HG02970 (cell line): ENCODE measurements around the gene TTLL12.

ENCODE experiments used
- ATAC-seq: cut with Tn5 transposase; IDR thresholded peaks from one replicate; pipeline ENCODE4 v1.9.1; 2021; ENCODE audit warnings: mild to moderate bottlenecking, moderate library complexity, moderate number of reproducible peaks; ENCODE audit not compliant: unreplicated experiment, low FRiP score

Gene TTLL12

DNA sequence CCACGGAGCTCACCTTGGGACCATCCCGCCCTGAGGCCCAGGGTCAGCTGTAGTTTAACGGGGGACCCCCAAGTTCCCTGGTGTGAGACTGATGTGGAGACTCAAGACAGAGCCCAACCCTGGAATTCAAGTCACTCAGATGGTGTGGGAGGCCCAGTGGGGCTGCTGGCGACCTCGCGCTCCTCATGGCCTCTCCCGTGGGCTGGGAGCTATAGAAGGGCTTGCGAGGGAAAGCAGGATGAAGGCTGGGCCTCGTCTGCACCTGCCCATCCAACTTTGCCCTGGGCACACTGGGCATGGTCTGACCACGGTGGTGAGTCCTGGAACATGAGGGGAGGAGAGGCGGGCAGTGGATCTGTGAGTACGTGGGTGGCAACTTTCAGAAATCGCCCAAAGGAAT, 13.6 kb upstream of the TTLL12 start:
- no peak for ATAC-seq

DNA sequence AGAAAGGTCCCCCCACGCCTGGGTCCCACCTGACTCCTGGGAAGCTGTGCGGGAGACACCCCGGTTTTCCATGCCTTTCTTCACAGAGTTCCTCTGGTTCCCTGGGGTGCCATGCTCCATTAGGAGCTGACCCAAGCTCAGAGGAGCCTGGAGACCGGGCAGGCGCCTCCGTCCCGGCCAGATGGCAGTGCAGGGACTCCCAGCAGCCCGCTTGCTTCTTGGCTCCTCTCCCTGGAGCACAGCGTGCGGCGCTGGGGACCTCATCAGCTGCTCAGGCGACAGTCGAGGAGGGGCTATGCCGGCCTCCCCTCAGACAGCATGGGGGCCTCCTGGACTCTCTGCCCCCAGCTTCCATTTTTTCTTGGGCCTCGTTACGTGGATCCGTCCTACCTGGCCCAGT, 13.1 kb upstream of the TTLL12 start:
- no peak for ATAC-seq

DNA sequence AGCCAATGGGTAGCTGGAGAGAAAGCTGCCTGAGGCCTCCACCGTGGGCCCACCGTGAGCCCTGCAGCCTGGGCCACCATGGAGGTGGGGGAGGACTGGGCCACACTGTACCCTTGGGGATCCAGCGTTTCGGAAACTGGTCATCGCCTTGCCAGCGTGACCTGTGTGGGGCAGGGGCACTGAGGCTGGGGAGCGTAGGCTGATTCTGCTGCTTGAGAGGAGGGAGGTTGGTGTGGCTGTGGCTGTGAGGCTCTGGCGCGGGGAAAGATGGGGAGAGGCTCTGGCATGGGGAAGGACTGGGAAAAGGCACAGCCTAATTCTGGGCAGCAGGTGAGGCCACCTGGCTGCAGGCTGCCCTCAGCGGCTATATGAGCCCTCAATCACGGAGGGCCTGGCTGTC, 12.6 kb upstream of the TTLL12 start:
- ATAC-seq, result no peak

DNA sequence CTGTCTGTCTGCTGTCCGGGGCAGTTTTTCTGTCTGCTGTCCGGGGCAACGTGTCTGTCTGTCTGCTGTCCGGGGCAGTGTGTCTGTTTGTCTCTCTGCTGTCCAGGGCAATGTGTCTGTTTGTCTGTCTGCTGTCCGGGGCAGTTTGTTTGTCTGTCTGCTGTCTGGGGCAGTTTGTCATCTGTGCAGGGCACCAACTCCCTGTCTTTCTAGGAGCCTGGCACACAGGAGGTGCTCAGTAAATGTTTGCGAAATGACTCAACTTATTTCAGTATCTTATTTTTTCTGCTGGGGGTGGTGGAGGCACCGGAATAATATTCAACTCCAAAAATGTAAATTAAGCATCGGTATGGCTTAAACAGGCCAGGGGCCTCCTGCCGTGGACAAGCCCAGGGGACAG, 12.0 kb upstream of the TTLL12 start:
- no peak for ATAC-seq

DNA sequence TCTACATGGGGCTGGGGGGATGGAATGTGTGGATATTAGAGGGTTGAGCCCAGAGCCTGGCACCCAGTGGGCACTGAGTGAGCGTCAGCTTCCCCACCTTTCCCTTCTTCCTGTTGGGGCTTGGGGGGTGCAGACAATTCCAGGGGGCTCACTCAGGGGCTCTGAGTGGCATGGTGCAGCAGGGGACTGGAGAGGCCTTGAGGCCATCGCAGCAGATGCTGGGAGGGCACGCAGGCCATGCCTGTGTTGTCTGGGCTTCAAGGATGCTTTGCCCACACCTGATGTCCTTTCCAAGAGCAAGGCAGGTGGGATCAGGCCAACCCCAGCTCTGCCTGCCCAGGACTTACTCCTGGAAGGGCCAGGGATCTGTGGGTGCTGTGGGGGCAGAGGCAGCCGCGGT, 11.2 kb upstream of the TTLL12 start:
- no peak for ATAC-seq

DNA sequence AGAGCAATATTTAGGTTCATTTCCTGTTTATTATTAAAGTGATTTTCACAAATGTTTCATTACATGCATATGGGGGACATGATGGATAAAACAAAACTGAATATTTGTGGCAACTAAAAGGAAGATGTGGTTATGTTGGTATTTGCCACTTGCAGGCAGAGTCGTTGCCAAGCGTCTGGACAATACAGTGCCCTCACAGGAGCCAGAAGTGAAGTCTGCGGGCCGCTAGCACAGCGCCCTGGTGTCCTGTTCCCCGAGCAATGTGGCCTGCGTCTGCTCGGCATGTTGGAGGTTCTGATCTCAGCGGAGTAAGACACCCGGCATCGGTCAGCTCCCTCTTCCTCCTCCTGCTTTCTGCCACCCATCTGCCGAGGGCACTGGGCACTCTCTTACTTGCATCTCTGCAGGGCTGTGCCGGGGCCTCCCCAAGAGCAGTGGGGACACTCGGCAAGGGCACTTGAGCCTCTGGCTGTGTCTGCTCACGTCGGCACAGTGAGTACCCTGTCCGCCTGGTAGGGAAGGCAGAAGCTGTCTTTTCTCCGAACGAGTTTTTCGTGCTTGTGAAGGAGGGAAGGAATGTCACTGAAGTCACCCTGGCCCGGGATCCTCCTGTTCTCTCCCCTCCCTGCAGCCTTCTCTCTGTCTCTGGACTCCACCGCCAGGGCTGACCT, 10.5 kb upstream of the TTLL12 start:
- no peak for ATAC-seq

DNA sequence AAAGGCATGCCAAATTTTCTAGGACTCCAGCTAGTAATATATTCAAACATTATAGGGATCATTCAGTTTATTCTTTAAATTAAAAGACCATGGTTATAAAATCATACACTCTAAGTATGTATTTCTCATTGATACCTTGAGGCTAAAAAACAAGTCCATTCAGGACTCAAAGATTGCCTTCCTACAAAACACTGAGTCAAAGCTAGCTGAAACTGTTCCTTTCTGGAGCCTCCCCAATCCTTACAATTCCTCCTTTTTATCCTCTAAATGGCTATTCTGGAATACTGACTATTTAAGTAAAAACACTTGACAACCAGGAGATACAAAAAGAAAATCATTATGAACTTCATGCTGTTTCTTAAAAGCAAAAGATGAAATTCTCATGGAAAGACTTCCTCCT, 4.9 kb upstream of the TTLL12 start:
- no peak for ATAC-seq

DNA sequence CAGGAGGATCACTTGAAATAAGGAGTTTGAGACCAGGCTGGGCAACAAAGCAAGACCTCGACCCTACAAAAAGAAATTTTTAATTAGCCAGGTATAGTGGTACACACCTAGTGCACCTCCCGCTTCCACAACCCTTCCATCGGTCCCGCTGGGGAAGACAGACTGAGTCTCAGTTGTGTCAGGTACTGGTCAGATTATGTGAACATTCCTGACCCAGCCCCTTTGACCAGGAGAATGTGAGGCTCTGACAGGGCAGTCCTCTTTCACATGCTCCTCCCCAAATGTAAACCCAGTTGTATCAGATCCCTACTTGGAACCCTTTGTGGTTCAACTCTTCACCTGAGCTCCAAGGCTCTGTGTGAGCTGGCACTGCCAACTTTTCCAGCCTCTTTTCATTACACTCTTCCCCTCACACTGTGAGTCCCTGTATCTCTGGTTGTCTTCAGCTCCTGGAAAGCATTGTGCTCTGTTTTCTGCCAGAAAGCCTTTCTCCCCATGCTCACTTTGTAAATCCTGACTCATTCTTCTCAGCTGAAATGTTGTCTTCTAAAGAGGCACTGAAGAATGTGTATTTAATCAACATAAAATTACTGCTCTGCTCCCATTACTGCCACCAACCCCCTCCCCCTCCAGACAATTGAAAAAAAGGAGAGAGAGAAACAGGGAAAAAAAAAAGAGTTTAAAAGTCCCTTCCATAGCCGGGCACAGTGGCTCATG, 2.1 kb upstream of the TTLL12 start:
- no peak for ATAC-seq

DNA sequence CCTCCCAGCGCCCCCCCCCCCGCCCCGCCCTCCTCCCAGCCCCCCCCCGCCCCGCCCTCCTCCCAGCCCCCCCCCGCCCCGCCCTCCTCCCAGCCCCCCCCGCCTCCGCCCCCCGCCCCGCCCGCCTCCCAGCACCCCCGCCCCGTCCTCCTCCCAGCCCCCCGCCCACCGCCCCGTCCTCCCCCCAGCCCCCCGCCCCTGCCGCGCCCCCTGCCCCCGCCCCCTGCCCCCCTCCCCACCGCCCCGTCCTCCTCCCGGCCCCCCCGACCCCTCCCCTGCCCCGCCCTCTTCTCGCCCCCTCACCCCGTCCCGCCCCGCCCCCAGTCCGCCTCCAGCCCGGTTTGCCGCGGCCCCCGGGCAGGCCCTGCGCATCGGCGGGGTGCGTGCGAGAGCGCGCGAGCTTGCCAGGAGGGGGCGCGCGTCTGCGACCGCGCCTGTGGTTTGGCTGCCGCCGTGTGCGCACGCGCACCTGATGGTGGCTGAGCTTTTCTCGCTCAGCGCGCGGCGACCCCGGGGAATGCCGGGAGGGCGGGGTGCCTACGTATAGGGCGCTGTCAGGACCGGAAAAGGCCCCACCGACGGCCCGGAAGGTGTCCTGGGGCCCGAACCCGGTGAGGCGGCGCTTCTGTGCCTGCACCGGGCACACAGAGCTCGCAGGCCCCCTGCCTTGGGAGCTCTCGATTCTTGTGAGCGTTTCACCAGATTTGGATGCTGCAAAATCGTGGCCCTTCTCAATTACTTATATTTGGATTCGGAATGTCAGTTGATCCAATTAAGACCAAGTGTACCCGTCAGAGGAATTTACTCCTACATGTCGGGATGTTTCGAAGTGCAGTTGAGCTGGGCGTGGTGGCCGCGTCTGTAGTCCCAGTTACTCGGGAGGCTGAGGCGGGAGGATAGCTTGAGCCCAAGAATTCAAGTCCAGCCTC, 501 bp upstream of the TTLL12 start:
- peak; percentile 83 for ATAC-seq

DNA sequence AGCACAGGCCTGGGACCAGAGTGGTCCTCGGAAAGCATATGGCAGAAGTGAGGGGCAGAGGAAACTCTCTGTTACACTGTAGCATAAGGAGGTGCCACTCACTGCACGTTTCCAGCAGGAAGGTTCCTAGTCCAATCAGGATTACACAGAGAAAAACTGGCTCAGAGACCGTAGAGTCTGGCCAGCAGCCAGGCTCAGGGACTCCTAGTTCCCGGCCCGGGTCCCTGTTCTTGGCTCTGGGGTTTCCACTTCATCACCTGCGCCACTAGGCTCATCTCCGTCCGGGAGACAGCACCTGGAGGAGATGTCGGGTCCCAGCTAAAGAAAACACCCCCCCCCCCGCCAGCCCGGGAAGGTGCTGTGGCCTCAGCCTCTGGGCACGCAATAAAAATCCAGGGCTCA, 1.1 kb downstream of the TTLL12 start:
- no peak for ATAC-seq

DNA sequence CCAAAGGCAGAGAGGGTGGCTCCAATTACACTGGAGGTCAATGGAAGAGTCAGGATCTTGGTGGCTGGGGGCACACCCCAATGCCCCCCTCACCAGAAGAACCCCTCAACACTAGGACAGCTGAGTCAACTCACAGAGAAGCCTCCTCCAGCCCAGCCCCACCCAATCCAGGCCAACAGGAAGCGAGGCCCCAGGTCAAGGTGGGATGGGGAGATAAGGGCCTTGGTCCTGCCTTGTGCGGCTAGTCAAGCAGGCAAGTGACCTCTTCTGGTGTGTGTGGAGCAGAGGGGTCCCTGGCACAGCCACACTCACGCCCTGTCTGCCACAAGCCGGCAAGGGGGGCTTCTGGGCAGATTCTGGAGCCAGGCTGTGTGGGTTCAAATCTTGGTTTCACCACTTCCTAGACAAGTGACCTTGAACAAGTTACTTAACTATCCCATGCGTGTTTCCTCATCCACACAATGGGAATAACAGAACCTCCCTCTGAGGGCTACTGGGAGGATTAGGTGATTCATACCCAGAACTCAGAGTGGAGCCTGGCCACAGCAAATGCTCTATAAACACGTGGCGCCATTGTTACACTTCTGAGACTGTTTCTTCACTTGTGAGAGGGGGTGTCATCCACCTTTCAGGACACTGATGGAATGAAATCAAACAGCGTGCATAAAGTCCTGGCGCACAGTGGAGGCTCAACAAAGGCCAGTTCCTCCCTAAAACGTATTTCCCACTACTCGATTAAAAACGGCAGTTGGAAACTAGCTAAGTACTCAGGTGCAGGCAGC, 3.2 kb downstream of the TTLL12 start:
- ATAC-seq, result no peak

DNA sequence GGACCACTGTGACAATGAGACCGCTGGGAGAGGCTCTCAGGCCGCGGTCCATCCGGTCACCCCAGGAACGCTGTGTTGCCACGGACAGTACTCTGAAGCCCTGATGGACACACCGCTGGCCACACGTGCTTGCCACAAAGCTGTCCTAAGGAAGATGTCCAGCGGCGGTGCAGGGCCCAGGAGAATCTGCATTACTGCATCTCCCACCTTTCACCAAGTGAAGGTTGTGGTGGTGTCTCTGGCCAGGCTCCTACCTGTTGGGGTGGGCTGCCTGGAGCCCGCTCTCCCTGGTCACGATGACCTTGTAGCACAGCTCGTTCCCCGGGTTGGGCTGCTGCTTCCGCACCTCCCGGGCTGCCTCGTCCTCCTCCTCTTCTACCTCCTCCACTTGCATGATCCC, 4.2 kb downstream of the TTLL12 start:
- ATAC-seq, result no peak

DNA sequence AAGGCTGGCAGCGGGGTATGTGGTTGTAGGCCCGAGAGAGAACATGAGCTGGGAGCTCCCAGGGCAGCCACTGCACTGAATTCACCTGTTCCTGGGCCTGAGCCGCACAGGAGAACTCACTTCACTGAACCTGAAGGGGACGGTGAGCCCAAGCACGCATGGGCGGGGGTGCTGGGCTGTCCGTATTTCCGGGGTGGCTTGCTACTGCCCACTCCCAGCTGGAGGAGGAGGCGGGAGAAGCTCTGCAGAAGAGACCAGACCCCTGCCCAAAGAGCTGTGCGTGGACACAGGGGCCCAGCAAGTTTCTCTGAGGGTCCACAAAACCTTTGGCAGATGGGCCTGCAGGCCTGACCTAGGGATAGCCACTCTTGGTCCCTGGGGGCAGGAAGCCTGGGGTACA, 4.8 kb downstream of the TTLL12 start:
- ATAC-seq, result no peak

DNA sequence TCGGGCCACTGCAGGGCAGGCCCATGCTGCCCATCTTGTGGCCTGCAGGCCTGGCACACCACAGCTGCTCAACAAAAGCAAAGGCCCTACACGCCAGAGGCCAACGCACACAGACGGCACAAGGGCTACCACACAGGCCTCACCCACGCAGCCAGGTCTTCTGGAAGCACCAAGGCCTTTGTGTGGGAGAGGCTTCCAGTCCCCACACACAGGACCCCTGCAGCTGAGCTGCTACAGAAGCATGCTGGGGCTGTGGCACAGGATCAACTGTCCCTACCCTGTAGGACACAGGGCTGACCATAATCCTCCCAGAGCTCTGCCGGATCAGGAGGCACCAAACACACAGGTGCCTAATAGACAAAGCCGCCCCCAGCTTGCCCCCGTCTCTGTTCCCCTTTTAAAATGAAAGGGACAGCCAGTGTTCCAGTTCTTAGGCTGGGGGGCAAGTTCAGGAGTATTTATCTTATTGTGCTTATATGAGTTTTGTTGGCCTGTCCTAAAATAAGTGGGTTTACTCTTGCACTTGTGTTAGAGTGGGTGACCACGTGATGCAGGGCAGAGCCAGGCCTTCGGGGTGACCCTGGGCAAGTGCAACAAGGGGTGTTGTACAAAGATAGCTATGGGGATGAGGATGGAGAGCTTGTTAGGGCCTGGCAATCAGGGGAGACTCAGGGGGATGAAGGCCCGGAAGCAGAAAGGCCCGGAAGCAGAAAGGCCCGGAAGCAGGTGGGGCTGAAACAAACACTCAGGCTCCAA, 5.4 kb downstream of the TTLL12 start:
- no peak for ATAC-seq

DNA sequence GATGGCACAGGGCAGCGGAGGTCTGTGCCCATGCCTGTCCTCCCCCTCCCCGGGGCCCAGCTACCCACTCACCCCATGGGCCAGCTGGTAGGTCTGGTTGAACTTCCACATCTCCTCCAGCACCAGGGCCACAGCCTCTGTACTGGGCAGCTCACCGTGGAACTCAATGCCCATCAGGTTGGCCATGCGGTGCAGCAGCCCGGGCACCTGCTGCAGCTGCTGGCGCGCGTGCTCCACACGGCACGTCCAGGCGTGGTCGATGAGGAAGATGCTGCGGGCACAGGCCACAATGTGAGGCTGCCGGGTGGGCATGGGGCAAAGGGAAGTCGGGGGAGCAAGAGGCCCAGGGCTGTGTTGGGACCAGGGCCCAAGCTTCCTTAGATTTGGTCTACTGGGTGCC, 6.3 kb downstream of the TTLL12 start:
- ATAC-seq, result no peak

DNA sequence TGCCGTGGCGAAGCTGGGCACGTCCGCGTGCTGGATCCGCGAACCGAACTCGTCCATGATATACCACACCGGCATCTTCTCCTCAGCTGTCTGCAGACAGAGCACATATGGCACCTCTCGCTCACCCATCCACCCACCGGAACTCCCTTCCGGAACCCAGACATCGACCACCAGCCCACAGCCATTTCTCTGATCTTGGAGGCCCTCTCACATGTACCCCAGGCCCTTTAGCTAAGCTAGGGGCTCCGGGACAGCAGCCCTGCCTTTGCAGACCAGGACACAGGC, 7.1 kb downstream of the TTLL12 start:
- ATAC-seq, result no peak

DNA sequence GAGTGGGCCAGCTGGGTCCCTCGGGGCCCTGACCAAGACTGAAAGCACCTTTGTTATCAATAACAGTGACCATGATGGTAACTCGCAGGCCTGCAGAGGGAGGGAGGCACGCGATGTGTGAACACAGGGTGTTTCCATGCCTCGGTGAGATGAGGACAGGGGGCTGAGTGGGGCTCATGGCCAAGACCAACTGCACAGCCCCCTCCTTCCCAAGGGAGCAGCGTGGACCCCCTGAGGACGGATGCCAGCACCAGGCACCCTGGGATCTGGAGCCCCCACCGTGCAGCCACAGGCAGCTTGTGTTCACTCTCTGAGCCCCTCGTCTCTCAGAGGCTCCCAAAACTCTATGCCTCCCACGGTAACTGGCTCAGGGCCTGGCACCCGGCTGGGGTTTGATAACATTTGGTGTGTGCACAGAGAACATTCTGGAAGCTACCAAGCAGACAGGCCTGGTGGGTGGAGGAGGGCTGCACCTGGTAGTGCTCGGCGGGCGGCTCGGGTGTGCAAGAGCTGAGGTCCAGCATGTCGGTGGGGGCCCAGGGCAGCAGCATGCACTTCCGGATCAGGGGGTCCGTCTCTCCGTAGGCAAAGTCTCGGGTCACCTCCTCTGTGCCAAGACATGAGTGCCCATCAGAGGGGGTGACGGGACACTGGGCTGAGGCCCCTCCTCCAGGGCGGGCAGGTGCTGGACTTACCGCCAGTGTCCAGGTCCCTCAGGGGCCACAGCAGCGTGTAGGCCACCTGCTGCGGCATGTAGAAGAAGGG, 7.6 kb downstream of the TTLL12 start:
- no peak for ATAC-seq

DNA sequence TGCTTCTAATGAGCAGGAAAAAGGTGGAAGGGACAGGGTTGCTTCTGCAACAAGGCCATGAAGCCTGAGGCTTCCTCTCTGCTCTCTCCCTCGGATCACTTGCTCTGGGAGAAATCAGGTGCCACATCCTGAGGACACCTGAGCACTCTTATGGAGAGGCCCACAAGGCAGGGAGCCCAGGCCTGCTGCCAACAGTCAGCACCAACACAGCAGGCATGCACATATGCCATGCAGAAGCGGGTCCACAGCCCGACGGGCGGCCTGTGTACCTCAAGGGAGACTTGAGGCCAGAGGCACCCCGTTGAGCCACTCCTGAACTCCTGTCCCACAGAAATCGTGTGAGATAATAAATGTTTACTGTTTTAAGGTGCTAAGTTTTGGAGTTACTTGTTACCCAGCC, 9.5 kb downstream of the TTLL12 start:
- ATAC-seq, result no peak

DNA sequence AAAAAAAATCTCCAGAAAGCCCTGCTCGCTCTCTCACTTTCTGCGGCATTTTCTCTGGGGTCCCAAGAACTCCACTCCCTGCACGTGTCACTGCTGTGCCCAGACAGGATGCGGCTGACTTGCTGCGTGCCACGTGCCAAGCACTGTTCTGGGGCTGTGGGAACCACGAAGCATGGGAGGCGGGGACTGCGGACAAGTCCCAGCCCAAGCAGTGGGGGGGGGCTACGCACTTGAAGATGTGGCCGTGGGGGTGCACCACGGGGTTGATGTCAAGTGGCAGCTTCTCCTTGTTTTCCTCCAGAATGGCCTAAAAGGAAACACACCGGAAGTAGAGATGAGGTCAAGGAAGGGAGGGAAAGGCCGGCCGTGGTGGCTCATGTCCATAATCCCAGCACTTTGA, 10.8 kb downstream of the TTLL12 start:
- no peak for ATAC-seq
